ENCODE data around the gene SRC.

DNA sequence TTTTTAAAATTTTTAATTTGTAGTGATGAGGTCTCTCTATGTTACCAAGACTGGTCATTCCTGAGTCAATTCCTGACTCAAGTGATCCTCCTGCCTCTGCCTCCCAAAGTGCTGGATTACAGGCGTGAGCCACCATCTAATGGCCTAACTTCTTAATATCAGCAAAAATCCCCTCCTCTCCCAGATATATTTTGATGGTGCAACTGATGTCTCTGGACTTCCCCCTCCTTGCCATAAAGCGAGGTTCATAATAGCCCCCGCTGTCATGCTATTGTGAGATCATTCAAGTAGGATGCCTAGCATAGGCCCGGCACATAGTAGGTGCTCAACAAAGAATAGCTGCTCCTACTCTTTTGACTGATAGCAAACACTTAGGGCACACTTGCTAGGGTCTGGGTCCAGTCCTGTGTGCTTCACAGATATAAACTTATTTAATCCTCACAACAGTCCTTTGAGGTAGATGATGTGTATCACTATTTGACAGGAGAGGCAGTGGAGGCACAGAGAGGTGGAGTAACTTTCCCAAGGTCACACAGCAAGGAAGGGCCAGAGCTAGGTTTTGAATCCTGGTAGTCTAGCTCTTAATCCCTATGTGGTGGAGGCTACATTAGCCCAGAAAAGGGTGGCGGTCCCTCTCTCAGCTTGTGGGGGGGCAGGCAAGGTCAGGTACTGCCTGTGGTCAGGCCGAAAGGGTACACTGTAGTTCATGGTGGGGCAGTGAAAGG, 14.6 kb downstream of the SRC start:
- TF ChIP-seq, protein P1, sequence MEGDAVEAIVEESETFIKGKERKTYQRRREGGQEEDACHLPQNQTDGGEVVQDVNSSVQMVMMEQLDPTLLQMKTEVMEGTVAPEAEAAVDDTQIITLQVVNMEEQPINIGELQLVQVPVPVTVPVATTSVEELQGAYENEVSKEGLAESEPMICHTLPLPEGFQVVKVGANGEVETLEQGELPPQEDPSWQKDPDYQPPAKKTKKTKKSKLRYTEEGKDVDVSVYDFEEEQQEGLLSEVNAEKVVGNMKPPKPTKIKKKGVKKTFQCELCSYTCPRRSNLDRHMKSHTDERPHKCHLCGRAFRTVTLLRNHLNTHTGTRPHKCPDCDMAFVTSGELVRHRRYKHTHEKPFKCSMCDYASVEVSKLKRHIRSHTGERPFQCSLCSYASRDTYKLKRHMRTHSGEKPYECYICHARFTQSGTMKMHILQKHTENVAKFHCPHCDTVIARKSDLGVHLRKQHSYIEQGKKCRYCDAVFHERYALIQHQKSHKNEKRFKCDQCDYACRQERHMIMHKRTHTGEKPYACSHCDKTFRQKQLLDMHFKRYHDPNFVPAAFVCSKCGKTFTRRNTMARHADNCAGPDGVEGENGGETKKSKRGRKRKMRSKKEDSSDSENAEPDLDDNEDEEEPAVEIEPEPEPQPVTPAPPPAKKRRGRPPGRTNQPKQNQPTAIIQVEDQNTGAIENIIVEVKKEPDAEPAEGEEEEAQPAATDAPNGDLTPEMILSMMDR (IDR thresholded peaks at IDR 0.05) = no peak
- TF ChIP-seq POLR2A (IDR thresholded peaks at IDR 0.05) = no peak

All from suprapubic skin (tissue), 3 donors.